ENCODE data around the gene NPW.

- TF ChIP-seq CTCF (IDR thresholded peaks at IDR 0.05): peak in 1 of 4 experiments; percentile 18
- no peak for TF ChIP-seq POLR2A (IDR thresholded peaks at IDR 0.05)
These were observed 13.7 kb downstream of the NPW start for GRCh38 chr16:2033057-2033908.
